A549 treated with DMSO at 1 μM for 4 hours (cell line): ENCODE measurements around the gene NOVA2. TPM values are rescaled to one million over a fixed set of nuclear protein-coding genes. Genes with fewer than 3 reads are reported as not detected.

Experiments used
- total RNA-seq: library from RNA; stranded (reverse); fragments of 200-300 nt; extraction: Qiagen RNA extraction; gene quantifications from 5 replicates; pipeline ENCODE4 v1.2.3, GENCODE V29; 2022; ENCODE audit warnings: low read depth

NOVA2 gene
- 0.08 to 0.13 TPM (median 0.12 TPM) in 5 replicates for total RNA-seq

DNA sequence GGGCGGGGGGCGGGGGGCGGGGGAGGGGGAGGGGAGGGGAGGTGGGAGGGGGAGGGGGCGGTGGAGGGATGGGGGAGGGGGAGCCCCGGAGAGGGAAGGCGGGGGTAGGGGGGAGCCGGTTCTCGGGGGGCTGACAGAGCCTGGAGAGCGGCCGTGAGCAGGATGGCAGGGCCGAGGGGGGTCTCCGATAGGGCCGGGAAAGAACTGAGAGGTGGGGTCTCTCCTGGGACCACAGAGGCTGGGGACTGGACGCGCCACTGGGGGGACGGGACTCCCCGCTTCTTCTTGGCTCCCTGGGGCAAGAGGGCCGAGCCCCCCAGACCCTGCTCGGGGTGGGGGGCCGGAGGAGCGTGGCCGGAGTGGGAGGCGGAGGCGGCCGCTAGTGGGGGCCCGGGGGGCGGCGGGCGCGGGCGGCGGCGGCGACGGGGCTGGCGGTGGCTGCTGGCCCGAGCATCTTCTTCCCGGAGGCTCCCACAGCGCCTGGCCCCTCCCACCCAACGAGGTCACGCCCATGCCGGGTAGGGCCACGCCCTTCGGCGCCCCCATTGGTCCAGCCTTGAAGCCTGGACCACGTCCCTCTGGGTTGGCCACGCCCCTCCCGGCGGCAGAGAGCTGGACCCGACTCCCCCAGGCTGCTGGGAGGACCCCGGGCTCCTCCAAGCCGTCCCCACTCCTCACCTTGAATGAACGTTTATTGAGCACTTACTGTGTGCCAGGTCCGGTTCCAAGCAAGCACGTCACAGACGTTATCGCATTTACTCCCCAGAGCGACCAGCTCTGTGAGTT lies at the start of gene NOVA2:
Gene NOVA2, minus strand, starts transcription at position 313 of the 786 bp plus-strand sequence. CDS start 514 bp downstream, outside the sequence.

GRCh38 chr19:46022431-46023310 lies 49.0 kb upstream of the NOVA2 start, which contains the start of gene PGLYRP1:
TSS of gene PGLYRP1 (minus strand) at chr19:46023053. CDS start at chr19:46023021, 32 bp downstream.

DNA sequence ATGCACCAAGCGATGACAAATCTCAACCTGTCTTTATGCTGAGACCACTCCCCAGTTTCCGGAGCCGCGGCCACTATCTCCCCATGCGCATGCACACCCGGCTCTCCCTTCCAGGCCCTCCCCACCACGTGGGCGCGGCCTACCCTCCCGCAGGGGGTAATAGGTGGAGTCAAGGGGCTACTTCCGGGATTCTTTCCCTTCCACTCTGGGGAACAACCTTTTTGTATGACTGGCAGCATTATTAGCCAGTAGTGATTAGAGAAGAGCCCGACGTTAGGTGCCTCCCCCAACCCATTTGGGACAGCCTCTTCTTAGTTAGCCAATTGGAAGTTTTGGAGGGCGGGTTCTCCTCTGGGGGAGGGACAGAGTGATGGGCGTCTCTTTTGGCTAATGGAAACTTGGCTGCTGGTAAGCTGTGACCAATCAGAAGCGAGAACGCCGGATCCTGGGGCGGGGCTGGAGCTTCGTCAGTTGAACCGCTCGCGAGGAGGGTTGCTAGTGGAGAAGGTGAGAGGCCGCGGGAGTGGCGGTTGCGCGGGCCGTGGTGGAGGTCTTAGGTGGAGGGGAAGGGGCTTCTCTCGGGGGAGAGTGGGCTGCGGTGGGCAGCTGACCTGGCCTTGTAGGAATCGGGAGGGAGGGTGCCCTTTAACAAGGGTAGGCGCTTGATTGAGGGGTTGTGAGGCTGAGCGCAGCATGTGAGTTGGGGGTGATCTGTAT lies 21.5 kb upstream of the NOVA2 start, which contains the start of gene CCDC61:
Gene CCDC61, plus strand, starts transcription at position 470 of the 717 bp plus-strand sequence. CDS start 7,552 bp downstream, outside the sequence.

GRCh38 chr19:45913874-45914830 lies 59.5 kb downstream of the NOVA2 start, which contains the start of gene NANOS2:
TSS of gene NANOS2 (minus strand) at chr19:45914778. CDS start at chr19:45914693, 85 bp downstream.

DNA sequence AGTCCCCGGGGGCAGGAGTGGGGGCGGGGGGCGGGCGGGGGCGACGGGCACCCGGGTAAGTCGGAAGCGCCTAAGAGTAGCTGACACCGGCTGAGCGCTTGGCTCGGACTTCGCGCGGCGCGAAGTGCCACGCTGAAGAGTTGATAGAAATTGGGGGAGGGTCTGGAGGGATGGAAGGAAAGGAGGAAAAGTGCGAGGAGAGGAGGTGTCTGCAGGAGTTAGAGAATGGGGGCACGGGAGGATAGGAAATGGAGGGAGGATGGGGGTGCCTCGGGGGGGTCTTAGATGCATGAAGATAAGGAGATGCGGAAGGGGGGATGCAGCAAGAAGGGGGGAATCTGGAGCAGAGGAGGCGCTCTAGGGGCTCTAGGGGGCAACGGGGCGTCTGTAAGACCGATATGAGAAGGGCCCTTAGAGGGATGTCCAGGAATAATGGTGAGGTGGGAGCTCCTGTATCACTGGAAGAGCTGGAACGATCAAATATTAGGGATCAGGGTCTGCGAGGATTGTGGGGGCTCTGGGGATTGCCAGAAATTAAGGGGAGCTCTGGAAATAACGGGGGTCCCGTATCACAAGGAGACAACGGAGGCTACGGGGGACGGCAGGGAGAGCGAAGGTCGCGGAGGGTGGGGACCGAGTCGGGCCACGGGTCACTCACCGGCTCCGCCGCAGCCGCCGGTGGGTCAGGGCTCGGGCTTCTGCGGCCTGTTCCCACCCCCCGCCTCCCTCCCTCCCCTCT lies 71.6 kb downstream of the NOVA2 start, which contains the start of gene MYPOP:
Gene MYPOP, minus strand, starts transcription at position 702 of the 739 bp plus-strand sequence. CDS start 840 bp downstream, outside the sequence.

GRCh38 chr19:45885556-45886426 lies 87.9 kb downstream of the NOVA2 start, which contains the start of gene IRF2BP1:
TSS of gene IRF2BP1 (minus strand) at chr19:45886141. CDS start at chr19:45885774, 367 bp downstream.

Other genes with a start within 250 kb of the NOVA2 start
- 9.4 to 12.7 TPM (median 10.2 TPM) in 5 replicates for gene FBXO46, start 243.0 kb downstream of the NOVA2 start, total RNA-seq
- gene MEIOSIN, start 240.4 kb downstream of the NOVA2 start, total RNA-seq = 0.06 to 0.07 TPM (median 0.07 TPM) in 3 of 5 replicates, not detected in the others
- gene SIX5, start 204.6 kb downstream of the NOVA2 start, total RNA-seq = 19.5 to 36.3 TPM (median 30.2 TPM) in 5 replicates
- 41.5 to 59.1 TPM (median 51.1 TPM) in 5 replicates for gene DMPK, start 191.4 kb downstream of the NOVA2 start, total RNA-seq
- 27.0 to 40.1 TPM (median 36.3 TPM) in 5 replicates for gene DMWD, start 181.0 kb downstream of the NOVA2 start, total RNA-seq
- gene RSPH6A, start 158.6 kb downstream of the NOVA2 start, total RNA-seq = 0.03 TPM in 1 of 5 replicates, not detected in the others
- 58.7 to 84.9 TPM (median 75.0 TPM) in 5 replicates for gene SYMPK, start 110.7 kb downstream of the NOVA2 start, total RNA-seq
- gene FOXA3, start 109.5 kb downstream of the NOVA2 start, total RNA-seq = 0.54 to 1.1 TPM (median 1.0 TPM) in 5 replicates
- gene IRF2BP1, start 87.7 kb downstream of the NOVA2 start, total RNA-seq = 22.0 to 39.1 TPM (median 34.5 TPM) in 5 replicates
- gene MYPOP, start 71.3 kb downstream of the NOVA2 start, total RNA-seq = 5.3 to 10.7 TPM (median 9.4 TPM) in 5 replicates
- gene NANOS2, start 59.1 kb downstream of the NOVA2 start, total RNA-seq = not detected in 5 replicates
- 4.3 to 5.6 TPM (median 4.8 TPM) in 5 replicates for gene CCDC61, start 21.6 kb upstream of the NOVA2 start, total RNA-seq
- not detected in 5 replicates for gene PGLYRP1, start 49.2 kb upstream of the NOVA2 start, total RNA-seq
- gene IGFL4, start 67.1 kb upstream of the NOVA2 start, total RNA-seq = 0.30 to 0.87 TPM (median 0.66 TPM) in 5 replicates
- gene IGFL3, start 150.8 kb upstream of the NOVA2 start, total RNA-seq = 0.17 to 0.53 TPM (median 0.23 TPM) in 4 of 5 replicates, not detected in the other
- gene IGFL2, start 174.4 kb upstream of the NOVA2 start, total RNA-seq = 0.31 to 0.65 TPM (median 0.55 TPM) in 5 replicates